GM10847 (cell line): ENCODE measurements around the gene SLC66A2.

Experiments
- POLR2A ChIP-seq: IDR thresholded peaks from 2 replicates; pipeline ENCODE4 v1.6.1; 2011; ENCODE audit not compliant: insufficient read length; ENCODE audit errors: extremely low read depth

The SLC66A2 gene

GRCh38 chr18:79912409-79912991, 39.0 kb downstream of the SLC66A2 start:
- no peak for TF ChIP-seq POLR2A

GRCh38 chr18:79911344-79912270, 39.8 kb downstream of the SLC66A2 start:
- no peak for TF ChIP-seq POLR2A

- no peak for TF ChIP-seq POLR2A
Observed at GRCh38 chr18:79910563-79911343, 40.7 kb downstream of the SLC66A2 start.

- no peak for TF ChIP-seq POLR2A
Observed at GRCh38 chr18:79906706-79907105, 44.7 kb downstream of the SLC66A2 start.

- no peak for TF ChIP-seq POLR2A
Observed at GRCh38 chr18:79905993-79906392, 45.5 kb downstream of the SLC66A2 start.

- TF ChIP-seq POLR2A, result no peak
Observed at GRCh38 chr18:79905389-79905911, 46.0 kb downstream of the SLC66A2 start.

GRCh38 chr18:79904357-79905147, 46.9 kb downstream of the SLC66A2 start:
- TF ChIP-seq POLR2A, result no peak

- TF ChIP-seq POLR2A, result no peak
Observed at GRCh38 chr18:79903787-79904356, 47.6 kb downstream of the SLC66A2 start.

- no peak for TF ChIP-seq POLR2A
Observed at GRCh38 chr18:79903071-79903635, 48.3 kb downstream of the SLC66A2 start.

- TF ChIP-seq POLR2A, result no peak
Observed at GRCh38 chr18:79902640-79903039, 48.8 kb downstream of the SLC66A2 start.

- TF ChIP-seq POLR2A, result no peak
Observed at GRCh38 chr18:79902075-79902474, 49.4 kb downstream of the SLC66A2 start.

GRCh38 chr18:79901665-79902064, 49.8 kb downstream of the SLC66A2 start:
- no peak for TF ChIP-seq POLR2A

- TF ChIP-seq POLR2A, result no peak
Observed at GRCh38 chr18:79900610-79901570, 50.6 kb downstream of the SLC66A2 start.
